ENCODE measurements around the gene ZNF324. TPM values are rescaled to one million over a fixed set of nuclear protein-coding genes. Genes with fewer than 3 reads are reported as not detected.

Gene ZNF324
- total and polyA plus RNA-seq, 7 donors = 3.6 to 16.4 (median 10.5) TPM

GRCh38 chr19:58519087-58519354, 52.1 kb downstream of the ZNF324 start:
- Histone ChIP-seq H3K27me3 (no peaks in the 10 kb centered on the region), H3K9me3 (no peaks in the 10 kb centered on the region), H3K36me3 (peaks cover 13 to 22% (median 16%) of the 10 kb centered on the region in 4 donors), H3K4me3 (peak overlapping the region; percentile 74 to 75 (median 75)), H3K27ac (peak overlapping the region; percentile 92 to 97 (median 96)), H3K4me1 (peaks cover 0 to 50% (median 46%) of the 10 kb centered on the region in 4 donors)
- intact Hi-C loops (cut with DNase I) = loop anchor here (1.0 to 2.0 kb wide), 2 partner anchors 36 to 53 kb away; partner anchors contain the start of gene CHMP2A
- TF ChIP-seq, protein P1, sequence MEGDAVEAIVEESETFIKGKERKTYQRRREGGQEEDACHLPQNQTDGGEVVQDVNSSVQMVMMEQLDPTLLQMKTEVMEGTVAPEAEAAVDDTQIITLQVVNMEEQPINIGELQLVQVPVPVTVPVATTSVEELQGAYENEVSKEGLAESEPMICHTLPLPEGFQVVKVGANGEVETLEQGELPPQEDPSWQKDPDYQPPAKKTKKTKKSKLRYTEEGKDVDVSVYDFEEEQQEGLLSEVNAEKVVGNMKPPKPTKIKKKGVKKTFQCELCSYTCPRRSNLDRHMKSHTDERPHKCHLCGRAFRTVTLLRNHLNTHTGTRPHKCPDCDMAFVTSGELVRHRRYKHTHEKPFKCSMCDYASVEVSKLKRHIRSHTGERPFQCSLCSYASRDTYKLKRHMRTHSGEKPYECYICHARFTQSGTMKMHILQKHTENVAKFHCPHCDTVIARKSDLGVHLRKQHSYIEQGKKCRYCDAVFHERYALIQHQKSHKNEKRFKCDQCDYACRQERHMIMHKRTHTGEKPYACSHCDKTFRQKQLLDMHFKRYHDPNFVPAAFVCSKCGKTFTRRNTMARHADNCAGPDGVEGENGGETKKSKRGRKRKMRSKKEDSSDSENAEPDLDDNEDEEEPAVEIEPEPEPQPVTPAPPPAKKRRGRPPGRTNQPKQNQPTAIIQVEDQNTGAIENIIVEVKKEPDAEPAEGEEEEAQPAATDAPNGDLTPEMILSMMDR (IDR thresholded peaks at IDR 0.05) = peak in 1 of 4 experiments; percentile 60
- TF ChIP-seq POLR2A (IDR thresholded peaks at IDR 0.05) = no peak
- TF ChIP-seq POLR2AphosphoS5 (IDR thresholded peaks at IDR 0.05) = no peak
- no peak for TF ChIP-seq EP300 (IDR thresholded peaks at IDR 0.05)
- peak; percentile 84 for DNase-seq
- 1% methylated on average over 14 of the region's 14 CpGs for WGBS, 2 donors

- Histone ChIP-seq H3K4me3 (peak within 1 kb of the TSS; percentile 74 to 75 (median 75)), H3K9me3 (no peaks in the 10 kb centered on the region), H3K27me3 (no peaks in the 10 kb centered on the region), H3K27ac (peak within 1 kb of the TSS; percentile 92 to 97 (median 96)), H3K4me1 (peaks cover 0 to 44% (median 40%) of the 10 kb centered on the region in 4 donors), H3K36me3 (peaks cover 13 to 22% (median 16%) of the 10 kb centered on the region in 4 donors)
- intact Hi-C loops (cut with DNase I) = loop anchor here (1.0 to 2.0 kb wide), 3 partner anchors 24 to 53 kb away; partner anchors contain the start of gene CHMP2A
- TF ChIP-seq, protein P1 (IDR thresholded peaks at IDR 0.05) = peak; percentile 55 to 90 (median 75)
- TF ChIP-seq POLR2AphosphoS5 (IDR thresholded peaks at IDR 0.05) (peak; percentile 75 to 88 (median 80)), EP300 (IDR thresholded peaks at IDR 0.05) (peak in 1 of 4 donors; percentile 31), POLR2A (IDR thresholded peaks at IDR 0.05) (peak; percentile 48 to 65)
- 0% methylated on average over 87 of the region's 87 CpGs for WGBS, 2 donors
- peak; percentile 97 for DNase-seq
Measured at GRCh38 chr19:58519355-58520256, 52.7 kb downstream of the ZNF324 start, which contains the start of gene ZBTB45. ZBTB45 (minus strand) TSS chr19:58519810; CDS start chr19:58517673, 2,137 bp downstream.

DNA sequence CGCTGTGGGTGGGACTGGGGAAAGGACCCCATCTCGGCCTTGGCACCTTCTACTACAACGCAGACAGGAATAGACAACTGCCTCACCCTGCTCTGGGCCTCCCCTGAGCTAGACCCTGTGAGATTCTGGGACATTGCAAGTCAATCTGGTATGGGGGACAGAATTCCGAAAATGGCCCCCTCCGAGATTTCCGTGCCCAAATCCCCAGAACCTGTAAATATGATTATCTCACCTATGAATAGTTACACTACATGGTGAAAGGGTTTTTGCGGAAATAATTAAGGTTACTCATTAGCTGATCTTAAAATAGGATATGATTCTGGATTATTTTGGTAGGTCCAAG, 53.3 kb downstream of the ZNF324 start:
- Histone ChIP-seq H3K9me3 (no peaks in the 10 kb centered on the region), H3K4me1 (peaks cover 0 to 40% (median 37%) of the 10 kb centered on the region in 4 donors), H3K4me3 (peak overlapping the region; percentile 74 to 75 (median 75)), H3K36me3 (peaks cover 13 to 22% (median 16%) of the 10 kb centered on the region in 4 donors), H3K27ac (peak overlapping the region; percentile 92 to 97 (median 96)), H3K27me3 (no peaks in the 10 kb centered on the region)
- WGBS, 2 donors = 6 to 10% methylated on average over 7 of the region's 7 CpGs
- TF ChIP-seq POLR2AphosphoS5 (IDR thresholded peaks at IDR 0.05) = no peak
- TF ChIP-seq, protein P1 (IDR thresholded peaks at IDR 0.05) = peak in 1 of 4 experiments; percentile 11
- no peak for TF ChIP-seq EP300 (IDR thresholded peaks at IDR 0.05)
- TF ChIP-seq POLR2A (IDR thresholded peaks at IDR 0.05) = no peak
- DNase-seq = peak; percentile 62
- intact Hi-C loops (cut with DNase I) = loop anchor here (1.0 kb wide), 1 partner anchor 23 kb away; no protein-coding TSS in a partner anchor

GRCh38 chr19:58521651-58522050, 54.8 kb downstream of the ZNF324 start:
- H3K36me3 ChIP-seq = peaks cover 4 to 8% (median 7%) of the 10 kb centered on the region in 4 donors
- DNase-seq = no peak
- H3K4me3 ChIP-seq = no peak overlapping the region
- peaks cover 0 to 34% (median 31%) of the 10 kb centered on the region in 4 donors for H3K4me1 ChIP-seq
- intact Hi-C loops (cut with DNase I) = no loop called here
- no peaks in the 10 kb centered on the region for H3K27me3 ChIP-seq
- TF ChIP-seq POLR2A (IDR thresholded peaks at IDR 0.05) (no peak), POLR2AphosphoS5 (IDR thresholded peaks at IDR 0.05) (no peak), EP300 (IDR thresholded peaks at IDR 0.05) (no peak)
- TF ChIP-seq, protein P1 (IDR thresholded peaks at IDR 0.05) = no peak
- H3K27ac ChIP-seq = no peak overlapping the region
- 77% methylated on average over 4 of the region's 4 CpGs for WGBS, 2 donors
- no peaks in the 10 kb centered on the region for H3K9me3 ChIP-seq
